HG02943 (cell line): Measurements from ENCODE around the gene TMEM131L.
A peak's percentile ranks its signal among the peaks of the same experiment; 100 is the strongest.
"Not testable (repeated sequence)": the region's sequence is repeated elsewhere in the genome, so short reads cannot be mapped to it uniquely, and the experiment has no call there.

ENCODE experiments used
- ATAC-seq: cut with Tn5 transposase; IDR thresholded peaks from one replicate; pipeline ENCODE4 v1.9.1; 2021; ENCODE audit warnings: mild to moderate bottlenecking, low read depth, moderate library complexity; ENCODE audit not compliant: unreplicated experiment

Gene TMEM131L, protein sequence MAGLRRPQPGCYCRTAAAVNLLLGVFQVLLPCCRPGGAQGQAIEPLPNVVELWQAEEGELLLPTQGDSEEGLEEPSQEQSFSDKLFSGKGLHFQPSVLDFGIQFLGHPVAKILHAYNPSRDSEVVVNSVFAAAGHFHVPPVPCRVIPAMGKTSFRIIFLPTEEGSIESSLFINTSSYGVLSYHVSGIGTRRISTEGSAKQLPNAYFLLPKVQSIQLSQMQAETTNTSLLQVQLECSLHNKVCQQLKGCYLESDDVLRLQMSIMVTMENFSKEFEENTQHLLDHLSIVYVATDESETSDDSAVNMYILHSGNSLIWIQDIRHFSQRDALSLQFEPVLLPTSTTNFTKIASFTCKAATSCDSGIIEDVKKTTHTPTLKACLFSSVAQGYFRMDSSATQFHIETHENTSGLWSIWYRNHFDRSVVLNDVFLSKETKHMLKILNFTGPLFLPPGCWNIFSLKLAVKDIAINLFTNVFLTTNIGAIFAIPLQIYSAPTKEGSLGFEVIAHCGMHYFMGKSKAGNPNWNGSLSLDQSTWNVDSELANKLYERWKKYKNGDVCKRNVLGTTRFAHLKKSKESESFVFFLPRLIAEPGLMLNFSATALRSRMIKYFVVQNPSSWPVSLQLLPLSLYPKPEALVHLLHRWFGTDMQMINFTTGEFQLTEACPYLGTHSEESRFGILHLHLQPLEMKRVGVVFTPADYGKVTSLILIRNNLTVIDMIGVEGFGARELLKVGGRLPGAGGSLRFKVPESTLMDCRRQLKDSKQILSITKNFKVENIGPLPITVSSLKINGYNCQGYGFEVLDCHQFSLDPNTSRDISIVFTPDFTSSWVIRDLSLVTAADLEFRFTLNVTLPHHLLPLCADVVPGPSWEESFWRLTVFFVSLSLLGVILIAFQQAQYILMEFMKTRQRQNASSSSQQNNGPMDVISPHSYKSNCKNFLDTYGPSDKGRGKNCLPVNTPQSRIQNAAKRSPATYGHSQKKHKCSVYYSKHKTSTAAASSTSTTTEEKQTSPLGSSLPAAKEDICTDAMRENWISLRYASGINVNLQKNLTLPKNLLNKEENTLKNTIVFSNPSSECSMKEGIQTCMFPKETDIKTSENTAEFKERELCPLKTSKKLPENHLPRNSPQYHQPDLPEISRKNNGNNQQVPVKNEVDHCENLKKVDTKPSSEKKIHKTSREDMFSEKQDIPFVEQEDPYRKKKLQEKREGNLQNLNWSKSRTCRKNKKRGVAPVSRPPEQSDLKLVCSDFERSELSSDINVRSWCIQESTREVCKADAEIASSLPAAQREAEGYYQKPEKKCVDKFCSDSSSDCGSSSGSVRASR (N-terminal part only)

DNA sequence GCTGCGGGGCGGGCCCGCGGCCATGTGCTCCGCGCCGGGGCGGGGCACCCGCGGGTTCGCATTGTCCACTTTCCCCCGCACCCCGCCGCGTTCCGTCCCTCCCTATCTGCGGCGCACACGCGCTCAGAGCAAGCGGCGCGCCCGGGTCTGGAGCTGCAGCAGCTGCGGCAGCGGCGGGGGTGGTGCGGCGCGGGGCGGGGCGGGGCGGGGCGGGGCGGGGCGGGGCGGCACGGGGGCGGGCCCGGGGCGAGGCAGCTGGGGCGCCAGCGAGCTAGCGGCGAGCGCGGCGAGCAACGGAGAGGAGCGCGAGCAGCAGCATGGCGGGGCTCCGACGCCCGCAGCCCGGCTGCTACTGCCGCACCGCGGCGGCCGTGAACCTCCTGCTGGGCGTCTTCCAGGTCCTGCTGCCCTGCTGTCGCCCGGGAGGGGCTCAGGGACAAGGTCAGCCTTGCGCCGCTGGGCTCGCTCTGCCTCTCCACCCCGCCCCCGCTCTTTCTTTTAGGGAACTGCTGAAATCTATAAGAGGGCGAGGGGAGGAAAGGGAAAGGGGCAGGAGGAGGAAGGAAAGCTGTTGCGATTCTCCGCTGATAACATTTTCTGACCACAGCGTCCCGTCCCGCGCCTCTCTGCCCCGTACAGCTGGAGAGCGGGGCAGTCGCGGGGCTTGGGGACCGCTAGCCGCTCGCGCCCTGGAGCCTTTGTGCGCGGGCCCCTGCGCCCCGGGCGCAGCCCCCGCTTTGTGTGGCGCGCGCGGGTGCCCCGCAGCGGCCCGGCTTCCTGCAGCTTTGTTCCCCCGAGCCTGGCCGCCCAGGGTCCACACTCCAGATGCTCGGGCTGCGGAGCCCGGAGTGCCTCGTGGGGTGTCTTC lies at the start of gene TMEM131L:
Gene TMEM131L (plus strand): TSS at position 280 of the 868 bp plus-strand sequence. CDS start 38 bp downstream, at position 318.
- peak; percentile 41 for ATAC-seq

DNA sequence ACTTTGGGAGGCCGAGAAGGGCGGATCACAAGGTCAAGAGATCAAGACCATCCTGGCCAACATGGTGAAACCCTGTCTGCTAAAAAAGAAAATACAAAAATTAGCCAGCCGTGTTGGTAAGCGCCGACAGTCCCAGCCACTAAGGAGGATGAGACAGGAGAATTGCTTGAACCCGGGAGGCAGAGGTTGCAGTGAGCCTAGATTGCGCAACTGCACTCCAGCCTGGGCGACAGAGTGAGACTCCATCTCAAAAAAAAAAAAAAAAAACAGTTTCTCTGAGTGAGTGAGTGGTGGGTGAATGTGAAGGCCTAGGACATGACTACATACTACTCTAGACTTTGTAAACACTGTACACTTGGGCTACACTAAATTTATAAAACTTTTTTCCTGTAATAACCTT lies 49.7 kb upstream of the TMEM131L start:
- not testable (repeated sequence) for ATAC-seq

DNA sequence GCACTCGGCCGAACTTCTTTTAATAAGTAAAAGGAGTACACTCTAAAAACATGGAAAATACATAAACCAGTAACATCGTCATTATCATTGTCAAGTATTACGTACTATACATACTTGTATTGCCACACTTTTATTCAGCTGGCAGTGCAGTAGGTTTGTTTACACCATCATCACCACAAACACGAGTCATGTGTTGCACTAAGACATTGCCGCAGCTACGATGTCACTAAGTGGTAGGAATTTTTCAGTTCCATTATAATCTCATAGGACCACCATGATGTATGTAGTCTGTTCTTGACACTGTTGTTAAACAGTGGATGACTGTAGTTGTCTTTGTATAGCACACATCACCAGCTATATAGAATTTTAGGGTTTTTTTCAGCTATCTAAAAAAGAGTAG lies 48.0 kb upstream of the TMEM131L start:
- ATAC-seq: no peak

DNA sequence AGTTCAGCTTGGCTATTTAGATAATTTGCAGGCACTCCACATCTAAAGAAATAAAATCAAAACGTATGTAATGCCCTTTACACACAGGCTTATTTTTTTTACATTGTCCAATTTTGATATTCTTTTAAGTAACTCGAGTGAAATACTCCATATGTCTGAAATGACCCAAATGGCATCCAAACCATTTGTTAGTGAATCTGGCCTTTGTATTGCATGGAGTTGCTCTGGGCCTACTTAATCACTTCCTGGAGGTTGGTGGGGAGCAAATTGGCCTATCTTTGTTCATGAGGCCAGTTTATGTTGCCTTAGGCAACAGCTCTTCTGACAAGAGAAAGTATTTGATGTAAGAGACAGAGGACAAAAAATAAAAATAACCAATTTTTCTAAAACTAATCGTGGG lies 47.6 kb upstream of the TMEM131L start:
- no peak for ATAC-seq

DNA sequence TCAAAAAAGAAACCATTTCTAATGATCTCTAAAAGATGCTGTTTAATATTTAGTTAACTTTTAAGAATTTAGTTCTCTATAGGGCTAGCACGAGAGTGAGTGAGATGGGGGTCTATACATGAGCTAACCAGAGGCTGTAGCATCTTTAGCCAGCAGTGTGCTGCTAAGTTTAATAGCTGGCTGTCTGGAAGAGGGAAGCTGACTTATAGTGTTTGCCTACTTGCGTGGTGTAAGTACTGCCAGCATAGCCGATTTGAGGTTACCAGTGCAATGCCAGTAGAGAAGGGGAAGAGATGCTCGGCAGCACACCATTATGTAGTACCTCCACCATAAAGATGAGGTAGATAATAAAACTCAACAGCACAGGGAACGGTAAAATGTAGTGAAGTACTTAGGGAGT lies 47.1 kb upstream of the TMEM131L start:
- ATAC-seq: no peak

DNA sequence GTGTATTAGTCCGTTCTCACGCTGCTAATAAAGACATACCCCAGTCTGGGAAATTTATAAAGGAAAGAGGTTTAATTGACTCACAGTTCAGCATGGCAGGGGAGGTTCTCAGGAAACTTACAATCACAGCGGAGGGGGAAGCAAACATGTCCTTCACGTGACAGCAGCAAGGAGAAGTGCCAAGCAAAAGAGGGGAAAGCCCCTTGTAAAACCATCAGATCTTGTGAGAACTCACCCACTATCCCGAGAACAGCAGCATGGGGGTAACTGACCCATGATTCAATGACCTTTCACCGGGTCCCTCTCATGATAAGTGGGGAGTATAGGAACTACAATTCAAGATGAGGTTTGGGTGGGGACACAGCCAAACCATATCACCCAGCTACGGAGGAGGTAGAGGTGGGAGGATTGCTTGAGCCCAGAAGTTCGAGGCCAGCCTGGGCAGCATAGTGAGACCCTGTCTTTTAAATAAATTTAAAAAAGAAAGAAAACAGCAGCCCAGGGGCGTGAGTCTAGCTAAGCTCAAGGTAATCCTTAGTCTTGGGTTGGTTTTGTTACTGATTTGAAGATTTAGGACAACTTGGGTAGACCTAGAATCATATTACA lies 46.4 kb upstream of the TMEM131L start:
- no peak for ATAC-seq

DNA sequence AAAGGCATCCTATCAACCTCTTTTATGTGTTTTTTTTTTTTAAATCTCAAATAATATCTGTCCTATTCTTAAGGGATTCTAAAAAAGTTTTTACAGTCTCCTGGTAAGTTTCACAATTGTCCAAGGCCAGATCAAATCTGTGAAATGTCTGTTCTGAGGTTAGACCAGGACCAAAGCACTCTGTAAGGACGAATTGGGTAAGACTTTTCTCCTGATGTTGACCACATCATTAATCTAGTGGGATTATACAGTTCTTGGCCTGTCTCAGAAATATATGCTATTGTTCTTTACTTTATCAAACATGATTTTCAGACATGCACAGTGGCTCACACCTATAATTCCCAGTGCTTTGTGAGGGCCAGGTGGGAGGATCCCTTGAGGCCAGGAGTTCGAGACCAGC lies 45.8 kb upstream of the TMEM131L start:
- no peak for ATAC-seq

DNA sequence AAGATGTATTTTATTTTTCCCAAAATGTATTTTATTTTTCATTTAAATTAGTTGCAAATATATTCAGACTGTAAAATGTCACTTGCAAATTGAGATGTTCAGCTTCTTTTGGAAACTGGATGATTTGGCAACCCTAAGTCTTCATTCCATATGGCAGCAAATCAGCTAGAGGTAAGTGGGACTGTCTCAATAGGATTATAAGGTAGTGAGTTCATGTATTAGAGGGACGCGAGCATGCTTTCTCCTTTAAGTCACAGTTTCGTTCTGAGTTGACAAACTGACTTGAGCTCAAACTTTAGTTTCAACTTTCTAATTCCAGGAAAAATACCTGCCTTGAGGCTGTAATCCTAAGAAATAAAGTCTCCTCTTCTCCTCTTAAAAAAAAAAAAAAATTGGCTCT lies 44.2 kb upstream of the TMEM131L start:
- ATAC-seq: no peak

DNA sequence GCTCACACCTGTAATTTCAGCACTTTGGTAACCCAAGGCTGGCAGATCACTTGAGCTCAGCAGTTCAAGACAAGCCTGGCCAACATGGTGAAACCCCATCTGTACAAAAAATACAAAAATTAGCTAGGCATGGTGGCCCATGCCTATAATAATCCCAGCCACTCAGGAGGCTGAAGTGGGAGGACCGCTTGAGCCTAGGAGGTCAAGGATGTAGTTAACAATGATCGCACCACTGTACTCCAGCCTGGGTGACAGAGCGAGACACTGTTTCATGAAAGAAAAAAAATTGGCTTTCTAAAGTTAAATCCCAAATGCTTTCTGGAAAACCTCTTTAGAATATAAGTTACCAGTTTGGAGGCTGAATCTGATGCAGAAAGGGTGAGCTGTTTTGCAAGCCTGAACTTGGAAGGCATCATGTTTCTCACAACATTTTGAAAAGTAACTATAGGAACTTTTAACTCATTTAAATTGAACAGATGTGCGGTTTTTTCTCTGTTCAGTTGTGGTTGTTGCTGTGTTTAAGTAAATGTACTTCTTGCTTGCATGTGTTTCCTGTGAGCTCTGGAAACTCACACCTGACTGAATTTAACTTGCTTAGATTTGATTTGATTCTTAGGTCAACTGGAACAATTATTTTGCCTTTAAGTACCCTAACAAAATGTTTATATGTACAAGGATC lies 39.8 kb upstream of the TMEM131L start:
- ATAC-seq: peak; percentile 51

DNA sequence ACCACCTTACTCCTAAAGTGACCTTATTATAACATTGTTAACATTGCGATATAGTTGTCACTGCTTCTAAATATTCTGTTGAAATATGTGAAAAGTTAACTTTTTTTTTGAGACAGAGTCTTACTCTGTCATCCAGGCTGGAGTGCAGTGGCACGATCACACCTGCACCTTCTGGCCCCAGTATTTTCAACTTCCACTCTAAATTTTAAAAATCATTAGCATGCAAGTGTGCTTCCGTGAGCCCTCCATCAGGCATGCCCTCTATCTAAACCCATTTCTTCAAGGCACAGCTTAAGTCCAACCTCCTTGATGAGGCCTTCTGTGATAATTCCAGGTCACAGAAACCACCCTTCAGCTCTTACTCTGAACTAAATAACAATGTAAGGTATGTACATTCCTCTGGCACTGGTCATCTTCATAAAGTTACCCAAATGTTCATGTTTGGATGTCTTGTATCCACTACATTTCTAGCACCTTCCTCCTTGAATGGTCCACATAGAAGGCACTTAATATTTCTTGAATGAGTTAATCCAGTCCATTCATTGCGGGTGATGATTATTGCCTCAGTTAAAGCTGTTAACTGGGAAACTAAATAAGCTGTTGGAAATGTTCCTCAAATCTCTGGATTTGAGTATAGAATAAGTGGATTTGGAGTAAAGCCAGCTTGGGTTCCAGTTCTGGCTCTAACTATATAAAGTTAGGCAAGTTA lies 38.6 kb upstream of the TMEM131L start:
- no peak for ATAC-seq

DNA sequence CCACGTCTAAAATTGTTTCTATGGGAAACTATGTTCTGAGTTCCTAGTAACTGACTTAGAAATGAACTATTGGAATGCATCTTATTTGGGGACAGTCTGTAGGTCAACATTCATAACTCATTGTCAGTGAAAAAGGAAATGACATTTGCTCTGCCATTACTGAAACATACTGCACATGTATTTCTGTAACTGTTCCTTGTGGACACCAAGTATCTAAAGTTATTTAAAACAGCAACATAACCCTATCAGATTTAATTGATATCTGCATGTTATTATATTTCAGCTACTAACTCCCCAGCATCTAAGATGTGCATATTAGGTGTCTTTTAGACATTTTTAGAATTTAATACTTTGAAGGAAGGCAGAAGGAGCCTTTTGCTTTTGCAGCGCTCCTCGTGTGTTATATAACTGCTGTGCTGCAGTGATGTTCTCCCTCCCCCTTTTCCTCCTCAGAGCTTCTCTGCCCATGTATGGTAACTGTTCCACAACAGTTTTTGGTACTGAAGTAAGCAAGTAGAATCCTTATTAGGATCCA lies 37.2 kb upstream of the TMEM131L start:
- ATAC-seq: no peak

DNA sequence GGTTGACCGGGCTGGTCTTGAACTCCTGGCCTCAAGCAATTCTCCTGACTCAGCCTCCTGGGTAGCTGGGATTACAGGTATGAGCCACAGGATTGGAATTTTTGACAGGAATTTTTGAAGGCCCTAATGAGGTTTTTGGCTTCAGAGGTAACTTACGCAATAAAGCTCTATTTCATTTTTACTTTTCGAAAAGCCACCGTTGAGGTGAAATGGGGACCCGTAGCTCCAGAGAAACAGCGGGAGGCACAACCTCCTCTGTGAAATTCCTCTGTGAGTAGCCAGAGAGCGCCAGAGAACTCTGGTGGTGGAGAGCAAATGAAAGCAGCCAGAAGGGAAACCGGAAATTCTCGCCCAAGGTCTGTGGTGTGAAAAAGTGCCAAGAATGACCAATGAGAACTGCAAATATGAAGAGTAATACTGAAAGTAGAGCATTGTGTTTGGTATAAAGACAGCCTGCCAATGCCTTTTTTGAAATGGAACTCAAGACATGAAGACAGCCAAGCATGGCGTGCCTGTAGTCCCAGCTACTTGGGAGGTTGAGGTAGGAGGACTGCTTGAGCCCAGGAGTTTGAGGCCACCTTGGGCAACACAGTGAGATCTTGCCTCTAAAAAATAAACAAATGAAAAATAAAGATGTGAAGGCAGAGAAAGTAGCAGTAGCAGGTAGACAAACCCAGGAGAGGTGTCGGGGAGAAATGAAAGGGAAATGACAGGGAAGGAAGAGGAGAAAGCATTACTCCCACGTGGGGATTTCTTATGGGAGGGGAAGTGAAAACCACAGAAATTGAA lies 33.0 kb upstream of the TMEM131L start:
- peak; percentile 93 for ATAC-seq

DNA sequence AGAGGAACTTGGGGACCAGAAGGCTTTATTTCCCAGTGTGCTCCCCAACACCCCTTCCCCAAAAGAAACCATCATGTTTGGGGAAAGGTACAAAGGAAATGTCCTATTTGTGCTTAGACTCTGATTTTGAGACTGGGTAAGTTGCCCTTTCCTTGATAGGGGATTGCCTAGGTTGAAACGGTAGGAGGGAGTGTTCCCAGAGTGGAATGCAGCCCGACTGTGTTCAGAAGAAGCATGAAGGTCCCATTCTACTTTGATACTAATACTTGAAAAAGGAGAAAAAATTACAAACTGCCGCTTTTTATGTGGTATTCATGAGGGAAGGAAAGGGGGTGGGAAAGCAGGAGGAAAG lies 32.4 kb upstream of the TMEM131L start:
- peak; percentile 1 for ATAC-seq

DNA sequence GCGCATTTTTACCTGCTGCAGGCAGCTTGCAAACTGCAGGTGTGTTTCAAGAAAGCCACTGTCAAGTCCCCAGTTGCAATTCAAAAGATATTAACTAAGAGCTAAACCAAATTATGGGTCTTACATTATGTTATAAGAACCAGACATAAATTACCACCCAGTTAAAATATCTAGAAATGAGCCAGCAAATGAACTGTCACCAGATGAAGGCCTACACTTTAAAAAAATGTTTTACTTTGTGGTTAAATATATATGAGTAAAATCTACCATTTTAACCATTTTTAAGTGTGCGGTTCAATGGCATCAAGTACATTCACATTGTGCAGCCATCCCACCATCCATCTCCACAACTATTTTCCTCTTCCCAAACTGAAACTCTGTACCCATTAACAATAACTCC lies 32.0 kb upstream of the TMEM131L start:
- no peak for ATAC-seq

DNA sequence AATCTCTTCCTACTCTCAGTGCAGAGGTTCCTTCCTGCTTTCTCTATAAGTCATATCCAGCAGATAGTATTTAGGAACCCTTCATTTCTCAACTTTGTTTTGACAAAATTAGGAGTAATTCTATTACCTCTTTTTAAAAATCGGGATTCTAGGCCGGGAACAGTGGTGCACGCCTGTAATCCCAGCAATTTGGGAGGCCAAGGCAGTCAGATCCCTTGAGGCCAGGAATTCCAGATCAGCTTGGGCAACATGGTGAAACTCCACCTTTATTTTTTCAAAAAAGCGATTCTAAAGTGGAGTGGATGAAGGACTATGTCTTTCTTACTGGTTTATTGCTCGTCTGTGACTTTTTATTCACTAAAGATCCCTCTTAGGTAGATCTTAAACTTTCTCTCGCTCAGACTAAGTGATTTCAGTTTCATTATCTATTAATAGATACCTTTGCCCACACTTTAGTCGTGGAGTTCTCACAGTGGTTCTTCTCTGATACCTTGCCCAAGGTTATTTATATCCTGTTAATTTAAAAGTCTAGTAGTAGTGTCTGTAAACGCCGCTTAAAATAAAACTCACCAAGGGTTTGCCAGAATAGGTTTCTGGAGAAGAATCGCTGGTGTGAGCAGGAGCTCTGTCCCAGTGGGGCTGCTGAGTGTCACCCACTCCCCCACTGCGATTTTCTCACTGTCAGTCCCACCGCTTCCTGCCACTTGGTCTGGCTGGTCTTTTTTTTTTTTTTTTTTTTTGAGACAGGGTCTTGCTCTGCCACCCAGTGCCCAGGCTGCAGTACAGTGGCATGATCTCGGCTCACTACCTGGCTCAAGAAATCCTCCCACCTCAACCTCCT lies 27.0 kb upstream of the TMEM131L start:
- ATAC-seq: peak; percentile 64

DNA sequence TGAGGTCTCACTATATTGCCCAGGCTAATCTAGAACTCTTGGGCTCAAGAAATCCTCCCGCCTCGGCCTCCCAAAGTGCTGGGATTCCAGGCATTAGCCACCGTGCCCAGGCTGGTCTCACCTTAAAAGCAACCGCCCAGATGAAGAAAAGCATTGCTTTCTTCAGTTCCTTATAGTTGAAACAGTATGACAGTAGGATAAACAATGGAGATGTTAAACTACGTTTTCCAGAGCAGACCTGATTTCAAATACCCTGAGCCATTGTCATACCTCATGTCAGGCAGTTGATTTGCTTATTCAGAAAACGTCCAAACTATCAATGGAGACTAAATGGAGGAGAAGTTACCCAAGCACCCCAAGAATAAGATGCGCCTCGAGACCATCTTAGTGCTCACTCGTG lies 26.3 kb upstream of the TMEM131L start:
- ATAC-seq: no peak
